ENCODE measurements around the gene ORAI3. TPM values are rescaled to one million over a fixed set of nuclear protein-coding genes. Genes with fewer than 3 reads are reported as not detected.

ORAI3 gene
- total RNA-seq, 1 donor from 2014 or later = 25.7 TPM

GRCh38 chr16:30944352-30944751 lies 4.5 kb upstream of the ORAI3 start:
- intact Hi-C loops (cut with micrococcal nuclease) = loop anchor here (5.0 kb wide), 1 partner anchor 52 kb away; the partner anchor contains the start of gene BCL7C

DNA sequence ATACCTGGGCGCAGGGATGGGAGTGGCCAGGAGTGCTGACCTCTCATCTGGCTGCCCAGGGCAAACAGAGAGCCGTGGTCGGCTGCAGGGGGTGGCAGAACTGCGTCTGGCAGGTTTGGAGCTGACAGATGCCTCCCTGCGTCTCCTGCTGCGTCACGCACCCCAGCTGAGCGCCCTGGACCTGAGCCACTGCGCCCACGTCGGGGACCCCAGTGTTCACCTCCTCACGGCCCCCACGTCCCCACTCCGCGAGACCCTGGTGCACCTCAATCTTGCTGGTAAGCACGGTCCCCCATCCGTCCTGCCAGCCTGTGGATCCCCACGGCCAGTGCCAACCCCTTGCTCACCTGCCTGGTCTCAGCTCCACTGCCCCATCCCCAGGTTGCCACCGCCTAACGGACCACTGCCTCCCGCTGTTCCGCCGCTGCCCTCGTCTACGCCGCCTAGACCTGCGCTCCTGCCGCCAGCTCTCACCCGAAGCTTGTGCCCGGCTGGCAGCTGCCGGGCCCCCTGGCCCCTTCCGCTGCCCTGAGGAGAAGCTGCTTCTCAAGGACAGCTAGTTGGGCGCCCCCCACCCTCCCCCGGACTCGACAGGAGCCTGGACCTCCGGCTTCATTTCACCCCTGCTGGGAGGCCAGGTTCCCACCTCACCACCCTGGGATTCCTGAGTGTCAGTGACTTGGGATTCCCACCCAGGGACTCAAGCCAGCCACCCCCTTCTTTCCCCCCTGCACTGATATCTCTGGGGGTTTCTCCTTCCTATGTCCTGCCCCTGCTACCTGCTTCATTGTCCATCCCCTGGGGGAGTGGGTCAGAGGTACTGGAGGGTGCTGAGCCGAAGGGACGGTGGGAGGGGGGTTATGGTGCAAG lies 2.0 kb upstream of the ORAI3 start:
- intact Hi-C loops (cut with micrococcal nuclease) = no loop called here

DNA sequence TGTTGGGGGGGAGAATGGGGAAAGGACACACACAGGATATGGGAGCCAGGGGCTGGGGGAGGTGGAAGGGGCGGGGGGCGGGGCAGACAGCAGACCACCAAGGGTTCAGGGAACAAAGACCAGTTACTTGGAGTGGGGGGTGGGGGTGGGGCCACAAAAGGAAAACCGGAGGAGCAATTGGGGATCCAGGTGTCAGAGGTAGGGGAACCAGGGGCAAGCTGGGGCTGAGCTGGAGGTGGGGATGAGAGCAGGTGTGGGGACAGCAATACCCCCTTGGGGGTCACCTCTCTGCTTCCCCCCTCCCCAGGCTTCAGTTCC lies 1.4 kb upstream of the ORAI3 start:
- intact Hi-C loops (cut with micrococcal nuclease) = no loop called here

GRCh38 chr16:30947859-30948666 lies 805 bp upstream of the ORAI3 start:
- intact Hi-C loops (cut with micrococcal nuclease) = loop anchor here (2.0 kb wide), 1 partner anchor 25 kb away; the partner anchor contains the start of gene FBXL19

DNA sequence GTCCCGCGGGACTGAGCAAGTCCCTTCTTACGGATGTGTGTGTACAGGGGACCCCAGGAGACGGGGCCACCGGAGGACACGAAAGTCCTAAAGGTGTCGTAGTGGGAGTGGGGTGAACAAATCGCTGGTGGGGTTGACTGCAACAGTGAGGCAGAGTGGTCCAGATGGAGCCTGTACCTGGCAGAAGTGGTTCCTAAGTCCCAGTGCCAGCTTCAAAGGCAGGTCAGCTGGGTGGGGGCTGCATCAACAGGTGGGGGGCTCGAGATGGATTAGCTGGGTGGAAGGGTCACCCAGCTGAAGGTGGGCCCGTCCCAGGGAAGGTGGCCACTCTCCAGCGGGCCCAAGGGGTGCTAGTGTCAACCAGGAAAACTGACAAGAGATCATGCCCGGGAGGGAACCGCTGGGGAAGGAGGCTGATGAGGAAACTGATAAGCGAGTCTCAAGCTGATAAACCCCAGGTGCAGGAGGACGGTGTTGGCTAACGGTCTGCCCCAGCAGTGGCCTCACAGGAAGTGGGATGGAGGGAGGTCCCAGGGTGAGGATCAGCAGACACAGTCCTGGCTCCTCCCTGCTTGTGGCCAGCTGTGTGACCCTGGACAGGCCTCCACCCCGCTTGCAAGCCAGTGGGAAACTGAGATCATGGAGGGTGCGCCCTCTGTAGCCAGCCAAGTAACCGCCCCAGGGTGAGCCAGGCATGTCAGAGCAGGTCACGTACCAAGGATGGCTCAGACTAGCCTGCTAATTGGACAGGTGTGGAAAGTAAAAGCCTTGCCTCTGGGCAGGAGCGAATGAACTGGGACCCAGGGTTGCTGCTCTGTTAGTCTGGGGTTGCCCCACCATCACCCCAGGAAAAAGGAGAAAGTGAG lies 1.0 kb downstream of the ORAI3 start:
- intact Hi-C loops (cut with micrococcal nuclease) = loop anchor here (2.0 kb wide), 1 partner anchor 27 kb away; the partner anchor contains the start of gene FBXL19

GRCh38 chr16:30950516-30951065 lies 1.7 kb downstream of the ORAI3 start:
- intact Hi-C loops (cut with micrococcal nuclease) = no loop called here

DNA sequence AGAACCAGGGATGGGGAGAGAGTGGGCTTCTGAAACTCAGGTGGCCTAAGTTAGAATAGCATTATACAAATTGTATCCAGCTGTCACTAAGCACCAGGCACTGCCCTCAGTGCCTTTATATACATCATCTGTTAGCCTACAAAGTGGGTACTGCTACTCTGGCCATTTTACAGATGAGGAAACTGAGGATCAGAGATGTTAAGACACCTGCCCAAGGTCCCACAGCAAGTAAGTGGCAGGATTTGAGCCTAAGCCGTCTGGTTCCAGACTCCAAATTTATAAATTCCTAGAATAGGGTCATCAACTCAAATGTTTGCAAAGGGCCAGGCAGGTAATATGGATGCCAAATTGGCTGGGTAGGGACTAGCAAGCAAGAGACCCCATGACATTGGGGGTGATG lies 2.3 kb downstream of the ORAI3 start:
- intact Hi-C loops (cut with micrococcal nuclease) = no loop called here

DNA sequence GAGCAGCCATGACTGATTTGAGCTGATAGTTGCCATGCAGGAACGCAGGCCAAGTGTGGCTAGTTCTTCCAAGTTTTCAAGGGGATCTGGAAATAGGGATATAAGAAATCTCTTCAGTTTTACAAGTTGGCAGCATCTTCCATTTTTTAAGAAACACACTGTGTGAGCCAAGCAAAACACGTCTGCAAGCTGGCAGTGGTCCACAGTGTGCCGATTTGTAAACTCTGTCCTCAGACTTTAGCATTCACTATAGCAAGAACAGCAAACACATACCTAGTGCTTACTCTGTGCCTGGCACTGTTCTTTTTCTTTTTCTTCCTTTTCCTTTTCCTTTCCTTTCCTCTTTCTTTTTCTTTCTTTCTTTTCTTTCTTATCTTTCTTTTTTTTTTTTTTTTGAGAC lies 2.9 kb downstream of the ORAI3 start:
- intact Hi-C loops (cut with micrococcal nuclease) = no loop called here

- intact Hi-C loops (cut with micrococcal nuclease) = no loop called here
These were observed 4.2 kb downstream of the ORAI3 start for GRCh38 chr16:30953111-30953510.

DNA sequence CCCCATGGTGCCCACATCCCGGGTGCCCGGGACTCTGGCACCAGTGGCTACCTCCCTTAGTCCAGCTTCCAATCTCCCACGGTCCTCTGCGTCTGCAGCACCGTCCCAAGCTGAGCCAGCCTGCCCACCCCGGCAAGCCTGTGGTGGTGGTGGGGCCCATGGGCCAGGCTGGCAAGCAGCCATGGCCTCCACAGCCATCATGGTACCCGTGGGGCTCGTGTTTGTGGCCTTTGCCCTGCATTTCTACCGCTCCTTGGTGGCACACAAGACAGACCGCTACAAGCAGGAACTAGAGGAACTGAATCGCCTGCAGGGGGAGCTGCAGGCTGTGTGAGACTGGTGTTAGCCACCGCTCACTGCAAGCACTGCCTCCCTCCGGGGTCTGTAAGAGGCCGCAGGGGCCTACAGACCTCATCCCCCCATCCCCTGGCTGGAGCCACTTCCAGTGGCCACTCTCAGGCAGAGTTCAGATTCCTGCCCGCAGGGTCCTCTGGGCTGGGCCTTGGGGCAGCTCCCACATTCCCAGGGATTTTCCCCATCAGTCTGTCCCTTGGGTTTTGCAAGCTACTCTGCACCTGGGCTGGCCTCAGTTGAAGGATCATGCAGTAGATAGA lies 4.8 kb downstream of the ORAI3 start:
- intact Hi-C loops (cut with micrococcal nuclease) = no loop called here

DNA sequence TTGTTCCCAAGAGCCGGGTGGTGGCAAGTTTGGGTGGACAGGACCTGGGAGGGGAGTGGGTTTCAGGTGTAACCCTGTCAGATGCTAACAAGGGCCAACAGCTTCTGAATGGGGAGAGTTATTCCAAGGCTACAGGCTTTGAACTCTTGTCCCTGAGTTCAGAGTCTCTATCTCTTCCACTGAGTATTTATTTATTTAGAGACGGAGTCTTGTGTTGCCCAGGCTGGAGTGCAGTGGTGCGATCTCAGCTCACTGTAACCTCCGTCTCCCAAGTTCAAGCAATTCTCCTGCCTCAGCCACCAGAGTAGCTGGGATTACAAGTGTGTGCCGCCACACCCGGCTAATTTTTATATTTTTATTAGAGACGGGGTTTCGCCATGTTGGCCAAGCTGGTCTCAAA lies 6.1 kb downstream of the ORAI3 start:
- intact Hi-C loops (cut with micrococcal nuclease) = loop anchor here (5.0 kb wide), 2 partner anchors 42 to 917 kb away; partner anchors contain the start of gene ZNF267

DNA sequence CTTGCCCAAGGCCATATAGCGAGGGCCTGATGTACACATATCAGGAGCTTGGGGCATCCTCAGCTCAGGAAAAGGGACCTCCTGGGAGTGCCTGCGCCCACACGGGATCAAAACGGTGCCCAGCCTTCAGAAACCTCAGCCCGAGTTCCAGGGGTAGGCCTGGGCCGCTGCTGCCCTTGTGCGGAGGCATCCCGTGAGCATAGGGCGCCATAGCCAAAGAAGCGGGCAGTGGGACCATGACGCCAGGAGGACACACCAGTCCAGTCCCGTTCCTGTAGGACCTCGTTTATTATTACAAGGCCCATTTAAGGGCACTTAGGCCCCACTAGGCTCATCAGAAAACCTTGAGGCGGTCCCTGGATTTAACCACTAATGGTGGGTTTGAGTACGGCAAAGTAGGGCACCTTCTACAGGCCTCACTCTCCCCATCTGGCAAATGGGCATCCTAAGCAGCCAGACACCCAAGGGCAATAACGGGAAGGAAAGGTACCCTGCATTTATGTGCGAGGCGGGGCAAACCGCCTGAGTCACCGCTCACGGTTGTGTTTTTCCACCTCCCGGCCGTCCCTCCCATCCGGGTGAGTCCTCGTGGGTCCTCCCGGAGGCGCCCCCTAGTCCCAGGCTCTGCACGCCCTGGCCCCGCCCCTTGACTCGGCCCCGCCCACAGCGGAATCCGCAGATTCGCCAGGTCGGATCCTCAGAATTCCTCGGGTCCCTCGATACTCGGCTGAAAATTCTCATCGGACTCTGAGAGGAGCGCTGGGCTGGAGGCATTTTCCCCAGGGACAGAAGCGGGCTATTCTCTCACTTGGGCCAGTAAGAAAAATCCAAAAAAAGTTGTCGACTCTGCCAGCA lies 8.0 kb downstream of the ORAI3 start:
- intact Hi-C loops (cut with micrococcal nuclease) = loop anchor here (1.0 to 5.0 kb wide), 8 partner anchors 35 to 915 kb away; partner anchors contain the start of genes ARMC5, FUS, KAT8 and STX4

GRCh38 chr16:30957456-30958174 lies 8.7 kb downstream of the ORAI3 start, which contains the start of gene SETD1A:
Gene SETD1A, plus strand, starts transcription at chr16:30957754. Its CDS starts 978 bp downstream, at chr16:30958732.
- intact Hi-C loops (cut with micrococcal nuclease) = loop anchor here (1.0 to 5.0 kb wide), 8 partner anchors 35 to 915 kb away; partner anchors contain the start of genes ARMC5, FUS, KAT8 and STX4

DNA sequence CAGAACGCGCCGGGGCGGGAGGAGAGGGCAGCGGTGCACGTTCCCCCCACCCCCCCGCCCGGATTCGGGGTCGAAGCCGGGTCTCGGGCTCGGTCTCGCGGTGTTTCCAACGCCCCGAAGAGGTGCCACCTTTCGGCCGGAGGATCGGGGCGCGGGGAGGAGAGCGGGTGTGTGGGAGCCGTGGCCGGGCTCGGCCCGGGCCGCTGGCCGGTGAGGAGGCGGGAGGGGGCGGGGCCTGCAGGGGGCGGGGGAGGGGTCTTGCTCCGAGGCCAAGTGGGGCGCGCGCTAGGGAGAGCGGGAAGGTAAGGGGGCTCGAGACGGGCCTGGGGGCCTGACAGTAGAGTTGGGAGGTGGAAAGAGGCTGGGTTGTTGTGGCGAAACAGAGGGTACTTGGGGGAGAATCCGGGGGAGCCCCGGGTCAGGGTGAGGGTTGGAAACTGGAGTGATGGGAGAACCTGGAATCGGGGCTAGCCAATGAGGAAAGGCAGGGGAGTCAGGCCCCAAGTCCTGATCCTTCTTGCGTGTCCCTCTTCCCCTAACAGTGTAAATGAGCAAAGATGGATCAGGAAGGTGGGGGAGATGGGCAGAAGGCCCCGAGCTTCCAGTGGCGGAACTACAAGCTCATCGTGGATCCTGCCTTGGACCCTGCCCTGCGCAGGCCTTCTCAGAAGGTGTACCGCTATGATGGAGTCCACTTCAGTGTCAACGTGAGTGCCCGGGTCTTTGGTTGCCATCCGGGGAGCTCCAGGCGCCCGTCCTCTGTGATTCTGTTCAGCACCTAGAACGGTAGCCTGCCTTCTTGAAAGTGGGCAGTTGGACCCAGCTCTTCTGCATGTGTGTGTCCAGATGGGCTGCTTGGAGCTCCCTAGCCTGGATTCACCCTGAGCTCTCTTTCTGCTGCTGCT lies 9.6 kb downstream of the ORAI3 start:
- intact Hi-C loops (cut with micrococcal nuclease) = loop anchor here (5.0 kb wide), 2 partner anchors 39 to 914 kb away; partner anchors contain the start of gene ZNF267

DNA sequence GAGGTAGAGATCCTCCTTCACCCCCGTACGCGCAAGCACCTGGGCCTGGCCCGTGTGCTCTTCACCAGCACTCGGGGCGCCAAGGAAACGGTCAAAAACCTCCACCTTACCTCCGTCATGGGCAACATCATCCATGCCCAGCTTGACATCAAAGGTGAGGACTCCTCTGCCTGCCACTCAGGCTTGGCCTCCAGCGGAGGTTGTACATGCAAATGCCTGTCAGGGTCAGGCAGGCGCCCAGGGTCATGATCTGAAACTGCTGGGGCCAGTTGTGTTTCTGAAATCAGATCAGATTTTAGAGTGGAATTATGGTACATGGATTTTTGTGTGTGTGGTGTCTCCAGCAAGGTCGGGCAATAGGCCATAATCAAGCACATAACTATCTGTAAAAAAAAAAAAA lies 12.5 kb downstream of the ORAI3 start:
- intact Hi-C loops (cut with micrococcal nuclease) = no loop called here

- intact Hi-C loops (cut with micrococcal nuclease) = no loop called here
These were observed 15.2 kb downstream of the ORAI3 start for GRCh38 chr16:30963925-30964511.

Measured in T-helper 2 cell treated with Interferon-gamma antibody and Interleukin-4, amounts not matched to agents 100 ng/mL and 5 ng/mL, for 36 hours (primary cell).